HG03342 (cell line): ENCODE results near the gene GOLGA8G.
"Not testable (repeated sequence)": the region's sequence is repeated elsewhere in the genome, so short reads cannot be mapped to it uniquely, and the experiment has no call there.

Experiments used
- ATAC-seq: cut with Tn5 transposase; IDR thresholded peaks from one replicate; pipeline ENCODE4 v1.9.1; 2021; ENCODE audit warnings: mild to moderate bottlenecking, moderate library complexity; ENCODE audit not compliant: unreplicated experiment

Gene GOLGA8G

GRCh38 chr15:28532954-28533353 is at the start of gene GOLGA8G:
TSS of gene GOLGA8G (minus strand) at chr15:28532971. CDS start at chr15:28532909, 62 bp downstream.
- not testable (repeated sequence) for ATAC-seq

GRCh38 chr15:28573351-28573750 is 40.6 kb upstream of the GOLGA8G start:
- ATAC-seq = not testable (repeated sequence)

GRCh38 chr15:28553268-28553667 is 20.5 kb upstream of the GOLGA8G start, which contains the start of gene GOLGA6L25:
TSS of gene GOLGA6L25 (plus strand) at chr15:28553568. CDS start at chr15:28553629, 61 bp downstream.
- ATAC-seq = not testable (repeated sequence)

GRCh38 chr15:28515208-28515607 is 17.6 kb downstream of the GOLGA8G start:
- not testable (repeated sequence) for ATAC-seq

GRCh38 chr15:28514128-28514527 is 18.6 kb downstream of the GOLGA8G start:
- not testable (repeated sequence) for ATAC-seq

- ATAC-seq = not testable (repeated sequence)
Measured at GRCh38 chr15:28508217-28508889, 24.4 kb downstream of the GOLGA8G start.

- ATAC-seq = not testable (repeated sequence)
Measured at GRCh38 chr15:28481340-28481739, 51.4 kb downstream of the GOLGA8G start.
